H9 (cell line): ENCODE measurements around the gene CRY2. TPM values are rescaled to one million over a fixed set of nuclear protein-coding genes. Genes with fewer than 3 reads are reported as not detected.

Source experiments
- DNase-seq: peaks from one replicate; pipeline ENCODE4 v3.0.0-alpha.2; 2017
- H2AFZ ChIP-seq: one replicate; pipeline ENCODE4 v1.6.1; 2013; ENCODE audit warnings: mild to moderate bottlenecking, low read length, control low read depth, moderate library complexity
- H2AK5ac ChIP-seq: 2 replicates; pipeline ENCODE4 v1.6.1; 2013; ENCODE audit warnings: low read length, control low read depth, mixed read lengths; ENCODE audit not compliant: insufficient read length
- H2BK120ac ChIP-seq: one replicate; pipeline ENCODE4 v1.6.1; 2013; ENCODE audit warnings: low read depth, mild to moderate bottlenecking, low read length, control low read depth, inconsistent platforms; ENCODE audit not compliant: poor library complexity, severe bottlenecking
- H2BK12ac ChIP-seq: 2 replicates; pipeline ENCODE4 v1.6.1; 2013; ENCODE audit warnings: low read length, control low read depth, mixed read lengths, low read depth; ENCODE audit not compliant: insufficient read length
- H2BK15ac ChIP-seq: 2 replicates; pipeline ENCODE4 v1.6.1; 2013; ENCODE audit warnings: low read depth, low read length, control low read depth
- H2BK20ac ChIP-seq: one replicate; pipeline ENCODE4 v1.6.1; 2013; ENCODE audit warnings: low read depth, mild to moderate bottlenecking, low read length, control low read depth, inconsistent platforms; ENCODE audit not compliant: poor library complexity, severe bottlenecking
- H2BK5ac ChIP-seq: 2 replicates; pipeline ENCODE4 v1.6.1; 2013; ENCODE audit warnings: low read length, control low read depth, mixed read lengths; ENCODE audit not compliant: insufficient read length
- H3K14ac ChIP-seq: 2 replicates; pipeline ENCODE4 v1.6.1; 2013; ENCODE audit warnings: low read length, control low read depth; ENCODE audit not compliant: insufficient read depth
- H3K18ac ChIP-seq: 2 replicates; pipeline ENCODE4 v1.6.1; 2013; ENCODE audit warnings: low read depth, mild to moderate bottlenecking, mixed read lengths, low read length, control low read depth; ENCODE audit not compliant: insufficient read length
- H3K23ac ChIP-seq: 2 replicates; pipeline ENCODE4 v1.6.1; 2013; ENCODE audit warnings: low read length, control low read depth, mixed read lengths, low read depth; ENCODE audit not compliant: insufficient read length
- H3K23me2 ChIP-seq: 2 replicates; pipeline ENCODE4 v1.6.1; 2013; ENCODE audit warnings: low read depth, mild to moderate bottlenecking, mixed read lengths, low read length, control low read depth; ENCODE audit not compliant: insufficient read length, poor library complexity, severe bottlenecking
- H3K27ac ChIP-seq: 2 replicates; pipeline ENCODE4 v1.5.1; 2013; ENCODE audit warnings: low read length, control low read depth, mixed read lengths, low read depth; ENCODE audit not compliant: insufficient read length
- H3K27me3 ChIP-seq: 2 replicates; pipeline ENCODE4 v1.6.1; 2013; ENCODE audit warnings: low read length, control low read depth, inconsistent platforms; ENCODE audit not compliant: insufficient read depth
- H3K4ac ChIP-seq: 2 replicates; pipeline ENCODE4 v1.6.1; 2013; ENCODE audit warnings: low read depth, mild to moderate bottlenecking, control low read depth, inconsistent platforms, low read length, moderate library complexity
- H3K4me1 ChIP-seq: 2 replicates; pipeline ENCODE4 v1.6.1; 2013; ENCODE audit warnings: low read length, control low read depth, inconsistent platforms; ENCODE audit not compliant: insufficient read depth
- H3K4me2 ChIP-seq: 2 replicates; pipeline ENCODE4 v1.6.1; 2013; ENCODE audit warnings: low read length, control low read depth, mixed read lengths; ENCODE audit not compliant: insufficient read length, insufficient read depth
- H3K56ac ChIP-seq: 2 replicates; pipeline ENCODE4 v1.6.1; 2013; ENCODE audit warnings: low read depth, mild to moderate bottlenecking, mixed read lengths, low read length, control low read depth; ENCODE audit not compliant: insufficient read length
- H3K79me1 ChIP-seq: 2 replicates; pipeline ENCODE4 v1.6.1; 2013; ENCODE audit warnings: low read depth, mild to moderate bottlenecking, moderate library complexity, low read length, control low read depth, inconsistent platforms; ENCODE audit not compliant: insufficient read depth, poor library complexity, severe bottlenecking
- H3K79me2 ChIP-seq: 2 replicates; pipeline ENCODE4 v1.6.1; 2013; ENCODE audit warnings: low read length, control low read depth, inconsistent platforms; ENCODE audit not compliant: insufficient read depth
- H3K9ac ChIP-seq: 2 replicates; pipeline ENCODE4 v1.6.1; 2013; ENCODE audit warnings: low read length, control low read depth, mixed read lengths; ENCODE audit not compliant: insufficient read length; ENCODE audit errors: extremely low read depth
- H3K9me3 ChIP-seq: one replicate; pipeline ENCODE4 v1.6.1; 2013; ENCODE audit warnings: low read depth, low read length, inconsistent platforms; ENCODE audit not compliant: control insufficient read depth
- H3T11ph ChIP-seq: one replicate; pipeline ENCODE4 v1.6.1; 2013; ENCODE audit warnings: mild to moderate bottlenecking, low read length, control low read depth, inconsistent platforms
- H4K20me1 ChIP-seq: one replicate; pipeline ENCODE4 v1.6.1; 2013; ENCODE audit not compliant: control insufficient read depth, insufficient read length, insufficient read depth
- H4K5ac ChIP-seq: 2 replicates; pipeline ENCODE4 v1.6.1; 2013; ENCODE audit warnings: low read depth, mild to moderate bottlenecking, mixed read lengths, low read length, control low read depth; ENCODE audit not compliant: insufficient read length
- H4K8ac ChIP-seq: replicated peaks from 2 replicates; pipeline ENCODE4 v1.6.1; 2013; ENCODE audit warnings: low read length, control low read depth, mixed read lengths, low read depth; ENCODE audit not compliant: insufficient read length
- H4K91ac ChIP-seq: 2 replicates; pipeline ENCODE4 v1.6.1; 2013; ENCODE audit warnings: low read depth, mild to moderate bottlenecking, moderate library complexity, mixed read lengths, low read length, control low read depth; ENCODE audit not compliant: insufficient read length
- H3K27ac Mint-ChIP-seq, 3 experiments: 2 replicates in 2 of 3; 3 replicates in 1 of 3; pipeline ENCODE4 v1.8.0; 2020 to 2021; ENCODE audit warnings: mixed read lengths in 3 of 3, mild to moderate bottlenecking in 1 of 3, moderate library complexity in 1 of 3
- H3K27me3 Mint-ChIP-seq: 2 replicates; pipeline ENCODE4 v1.8.0; 2021; ENCODE audit warnings: low read depth, mild to moderate bottlenecking, moderate library complexity, mixed read lengths
- H3K36me3 Mint-ChIP-seq, 3 experiments: 2 replicates in 2 of 3; 3 replicates in 1 of 3; pipeline ENCODE4 v1.8.0; 2020 to 2021; ENCODE audit warnings: low read depth in 3 of 3, mixed read lengths in 3 of 3; ENCODE audit not compliant: insufficient read depth in 1 of 3
- H3K4me1 Mint-ChIP-seq, 2 experiments: 2 replicates each; pipeline ENCODE4 v1.8.0; 2020; ENCODE audit warnings: mixed read lengths in 2 of 2
- H3K4me3 Mint-ChIP-seq, 2 experiments: 2 replicates in 1 of 2; 3 replicates in 1 of 2; pipeline ENCODE4 v1.8.0; 2020 to 2021; ENCODE audit warnings: mild to moderate bottlenecking in 2 of 2, mixed read lengths in 2 of 2, moderate library complexity in 1 of 2
- H3K9me3 Mint-ChIP-seq, 2 experiments: 2 replicates in 1 of 2; 3 replicates in 1 of 2; pipeline ENCODE4 v1.8.0; 2020; ENCODE audit warnings: mild to moderate bottlenecking in 2 of 2, mixed read lengths in 2 of 2, moderate library complexity in 1 of 2
- WGBS: extraction: QIAGEN DNeasy Blood & Tissue Kit; methylation state at CpG from one replicate; pipeline ENCODE4 v1.1.7; 2013; ENCODE audit warnings: missing lambda C conversion rate, low lambda C conversion rate, mixed read lengths; ENCODE audit not compliant: insufficient read length; ENCODE audit errors: extremely low coverage; 5-methylcytosine and 5-hydroxymethylcytosine counted together
- total RNA-seq: library from RNA; stranded (reverse); gene quantifications from 2 replicates; pipeline ENCODE4 v1.2.1, GENCODE V29; 2021
- TF ChIP-seq, protein P1 (sequence below): fragments of 200-600 bp; sonication (generic); conservative IDR thresholded peaks from 3 replicates; pipeline ENCODE4 v1.8.0; 2021; ENCODE audit warnings: antibody characterized with exemption, mild to moderate bottlenecking

The CRY2 gene
- total RNA-seq, 1 experiment from 2014 or later, result 14.4 TPM

DNA sequence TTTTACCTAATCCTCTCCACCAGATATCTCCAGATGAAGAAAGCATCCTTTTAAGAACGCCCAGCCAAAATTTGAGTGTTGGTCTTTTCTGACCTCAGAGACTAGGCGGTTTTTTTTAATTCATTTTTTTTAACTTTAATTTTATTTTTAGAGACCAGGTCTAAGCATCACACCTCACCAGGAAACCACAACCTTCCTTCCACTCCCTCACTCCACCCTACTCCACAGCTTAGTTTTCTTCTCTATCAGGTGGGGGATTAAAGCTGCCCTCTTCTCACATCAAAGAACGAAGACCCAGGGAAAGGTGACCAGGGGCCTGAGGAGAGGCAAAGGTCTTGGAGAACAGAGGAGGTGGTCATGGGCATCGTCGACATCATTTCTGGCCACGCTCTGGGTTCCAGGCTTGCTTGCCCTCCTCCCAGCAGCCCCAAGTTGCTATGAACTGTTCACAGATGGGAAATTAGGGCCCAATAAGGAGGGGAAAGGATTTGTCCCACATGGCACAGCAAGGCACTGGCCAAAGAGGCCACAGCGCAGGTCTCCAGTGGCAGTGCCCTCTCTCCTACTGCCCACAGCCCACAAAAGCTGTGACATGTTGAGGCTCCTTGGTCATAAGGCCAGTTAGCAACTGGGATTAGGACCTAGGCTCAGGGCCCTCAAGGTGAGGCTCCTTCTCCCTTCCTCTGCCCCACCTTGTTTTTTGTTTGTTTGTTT, 71.8 kb downstream of the CRY2 start:
- H3K4ac ChIP-seq, result no peak overlapping the region
- H2BK15ac ChIP-seq, result no peak overlapping the region
- Mint-ChIP-seq H3K9me3 (no peaks in the 10 kb centered on the region; a peak in 1 of 5 replicates), H3K27ac (peak overlapping the region in 2 of 3 experiments; percentile 65 to 96; a peak in 1 of 7 replicates), H3K4me1 (peaks cover 31 to 44% of the 10 kb centered on the region in 2 experiments), H3K4me3 (peak overlapping the region; percentile 90 to 96), H3K27me3 (no peaks in the 10 kb centered on the region; the same call in 1 of the 2 replicates), H3K36me3 (peaks cover 4 to 22% (median 14%) of the 10 kb centered on the region in 3 experiments)
- no peak overlapping the region for H2BK12ac ChIP-seq
- TF ChIP-seq, protein P1, sequence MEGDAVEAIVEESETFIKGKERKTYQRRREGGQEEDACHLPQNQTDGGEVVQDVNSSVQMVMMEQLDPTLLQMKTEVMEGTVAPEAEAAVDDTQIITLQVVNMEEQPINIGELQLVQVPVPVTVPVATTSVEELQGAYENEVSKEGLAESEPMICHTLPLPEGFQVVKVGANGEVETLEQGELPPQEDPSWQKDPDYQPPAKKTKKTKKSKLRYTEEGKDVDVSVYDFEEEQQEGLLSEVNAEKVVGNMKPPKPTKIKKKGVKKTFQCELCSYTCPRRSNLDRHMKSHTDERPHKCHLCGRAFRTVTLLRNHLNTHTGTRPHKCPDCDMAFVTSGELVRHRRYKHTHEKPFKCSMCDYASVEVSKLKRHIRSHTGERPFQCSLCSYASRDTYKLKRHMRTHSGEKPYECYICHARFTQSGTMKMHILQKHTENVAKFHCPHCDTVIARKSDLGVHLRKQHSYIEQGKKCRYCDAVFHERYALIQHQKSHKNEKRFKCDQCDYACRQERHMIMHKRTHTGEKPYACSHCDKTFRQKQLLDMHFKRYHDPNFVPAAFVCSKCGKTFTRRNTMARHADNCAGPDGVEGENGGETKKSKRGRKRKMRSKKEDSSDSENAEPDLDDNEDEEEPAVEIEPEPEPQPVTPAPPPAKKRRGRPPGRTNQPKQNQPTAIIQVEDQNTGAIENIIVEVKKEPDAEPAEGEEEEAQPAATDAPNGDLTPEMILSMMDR, result no peak
- no CpG with 5 or more reads among the region's 7 CpGs for WGBS
- H3K79me2 ChIP-seq, result no peaks in the 10 kb centered on the region; the same call in 1 of the 2 replicates
- no peak overlapping the region for H3T11ph ChIP-seq
- H3K9ac ChIP-seq, result no peak overlapping the region
- H3K14ac ChIP-seq, result no peak overlapping the region
- H2AK5ac ChIP-seq, result no peak overlapping the region
- peak overlapping the region; percentile 89 for H3K4me2 ChIP-seq
- DNase-seq, result no peak
- H2BK20ac ChIP-seq, result no peak overlapping the region
- H2BK5ac ChIP-seq, result no peak overlapping the region
- H4K8ac ChIP-seq, result no peak overlapping the region
- no peak overlapping the region for H3K56ac ChIP-seq
- no peak overlapping the region for H2BK120ac ChIP-seq
- no peaks in the 10 kb centered on the region for H3K9me3 ChIP-seq
- H2AFZ ChIP-seq, result no peak overlapping the region
- no peak overlapping the region for H4K91ac ChIP-seq
- H3K4me1 ChIP-seq, result no peaks in the 10 kb centered on the region
- H3K79me1 ChIP-seq, result no peaks in the 10 kb centered on the region
- H3K27ac ChIP-seq, result no peak overlapping the region
- peaks cover 8% of the 10 kb centered on the region for H3K23me2 ChIP-seq
- H4K20me1 ChIP-seq, result no peaks in the 10 kb centered on the region
- no peak overlapping the region for H3K23ac ChIP-seq
- no peak overlapping the region for H4K5ac ChIP-seq
- no peaks in the 10 kb centered on the region; the same call in 1 of the 2 replicates for H3K27me3 ChIP-seq
- no peak overlapping the region for H3K18ac ChIP-seq
